GM15510 (cell line): Measurements from ENCODE around the gene ANXA6.

ENCODE experiments used
- POLR2A ChIP-seq: IDR thresholded peaks from 3 replicates; pipeline ENCODE4 v1.6.1; 2011; ENCODE audit warnings: borderline replicate concordance; ENCODE audit not compliant: insufficient read length; ENCODE audit errors: extremely low read depth

ANXA6 gene

DNA sequence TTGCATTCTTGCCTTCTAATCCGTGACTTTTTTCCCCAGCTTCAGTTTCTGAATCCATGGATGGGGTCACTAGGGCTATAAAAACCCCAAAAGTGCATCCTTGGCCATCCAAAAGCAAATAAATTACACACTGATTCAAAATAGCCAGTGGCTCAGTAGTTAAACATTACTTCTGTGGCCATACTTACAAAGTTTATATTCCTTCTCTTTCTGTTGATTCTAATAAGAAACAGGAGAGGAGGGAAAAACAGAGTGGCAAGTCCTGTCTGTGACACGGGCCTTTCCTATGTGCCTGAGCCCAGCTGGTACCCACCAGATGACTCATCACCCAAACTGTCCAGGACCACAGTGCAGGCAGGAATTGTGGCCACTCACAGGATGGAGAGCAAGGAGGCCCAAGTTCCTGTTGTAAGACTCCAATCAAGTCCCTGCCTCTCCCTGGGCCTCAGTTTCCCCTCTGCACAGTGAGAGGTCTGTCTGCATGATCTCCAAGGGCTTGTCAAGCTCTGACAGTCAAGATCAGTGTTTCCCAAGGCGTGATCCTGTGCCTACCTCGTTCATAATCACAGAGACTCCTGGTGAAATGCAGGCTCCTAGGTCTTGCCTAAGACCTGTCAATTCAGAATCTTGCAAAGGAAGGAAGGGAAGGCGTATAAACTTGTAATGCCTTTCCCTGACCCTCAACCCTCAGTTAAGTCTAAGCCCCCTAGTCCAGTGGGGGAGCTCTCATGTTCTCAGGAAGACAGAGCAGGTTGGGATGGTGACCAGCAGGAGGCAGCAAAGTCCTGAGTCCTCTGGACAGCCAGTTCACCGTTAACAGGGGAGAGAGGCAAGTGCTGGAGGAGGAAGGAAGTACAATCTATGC lies 106.3 kb downstream of the ANXA6 start:
- no peak for TF ChIP-seq POLR2A
